ENCODE data around the gene SLIT3.
A peak's percentile ranks its signal among the peaks of the same experiment; 100 is the strongest.

The SLIT3 gene

DNA sequence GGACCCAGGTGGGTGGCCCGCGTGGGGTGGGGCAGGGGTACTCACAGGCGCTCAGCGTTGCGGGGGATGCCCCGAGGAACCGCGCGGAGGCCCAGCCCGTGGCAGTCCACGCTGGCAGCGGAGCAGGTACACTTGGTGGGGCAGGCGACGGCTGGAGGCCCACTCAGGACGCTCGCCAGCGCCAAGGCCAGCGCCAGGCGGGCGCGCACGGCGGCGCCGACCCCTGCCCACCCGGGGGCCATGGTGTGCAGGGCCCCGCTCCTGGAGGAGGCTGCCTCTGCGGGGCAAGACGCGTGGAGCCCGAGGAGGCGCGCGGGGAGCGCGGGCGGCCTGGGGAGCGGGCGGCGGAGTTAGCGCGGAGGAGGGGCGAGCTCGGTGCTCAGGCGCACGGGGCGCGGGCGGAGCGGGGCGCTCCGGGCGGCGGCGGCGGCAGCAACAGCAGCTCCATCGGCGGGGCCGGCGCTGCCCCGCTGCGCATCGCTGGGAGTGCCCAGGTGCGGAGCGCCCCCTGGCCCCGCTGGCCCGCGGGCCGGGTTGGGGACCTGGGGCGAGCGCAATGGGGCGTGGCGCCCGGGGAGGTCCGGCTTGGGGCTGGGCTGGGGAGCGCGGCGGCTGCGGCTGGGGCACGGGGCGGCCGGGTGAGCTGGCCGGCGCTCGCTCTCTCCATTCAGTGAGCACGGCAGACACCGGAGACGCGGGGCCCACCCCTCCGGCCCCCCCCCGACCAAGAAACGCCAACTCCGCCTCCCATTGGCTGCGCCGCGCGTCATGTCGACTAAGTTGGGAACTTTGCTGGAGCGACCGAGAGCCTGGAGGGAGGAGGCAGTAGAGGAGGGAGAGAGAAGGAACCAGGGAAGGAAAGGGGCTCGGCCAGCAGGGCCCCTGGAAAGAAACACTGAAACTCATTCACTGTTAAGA is at the start of gene SLIT3:
SLIT3 (minus strand) TSS at position 672 of the 918 bp plus-strand sequence; CDS start at position 242, 430 bp downstream.
- no peak for DNase-seq

DNA sequence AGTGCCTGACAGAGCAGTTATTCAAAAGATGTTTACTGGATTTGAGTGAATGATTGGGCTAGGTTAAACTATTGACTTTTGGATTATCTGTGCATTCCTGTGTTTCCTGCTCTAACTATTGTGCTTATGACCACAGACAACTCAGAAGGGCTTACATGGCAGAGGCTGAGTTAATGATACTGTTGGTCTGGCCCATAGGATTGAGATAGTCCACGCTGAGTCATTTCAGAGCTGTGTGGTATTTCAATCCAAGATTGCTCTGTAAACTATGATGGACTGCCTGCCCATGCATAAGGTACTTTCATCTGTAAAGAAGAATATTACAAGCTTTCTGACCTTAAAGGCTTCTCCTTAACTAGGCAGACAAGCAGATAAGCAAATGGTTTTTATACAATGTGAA is 49.1 kb upstream of the SLIT3 start:
- no peak for DNase-seq

DNA sequence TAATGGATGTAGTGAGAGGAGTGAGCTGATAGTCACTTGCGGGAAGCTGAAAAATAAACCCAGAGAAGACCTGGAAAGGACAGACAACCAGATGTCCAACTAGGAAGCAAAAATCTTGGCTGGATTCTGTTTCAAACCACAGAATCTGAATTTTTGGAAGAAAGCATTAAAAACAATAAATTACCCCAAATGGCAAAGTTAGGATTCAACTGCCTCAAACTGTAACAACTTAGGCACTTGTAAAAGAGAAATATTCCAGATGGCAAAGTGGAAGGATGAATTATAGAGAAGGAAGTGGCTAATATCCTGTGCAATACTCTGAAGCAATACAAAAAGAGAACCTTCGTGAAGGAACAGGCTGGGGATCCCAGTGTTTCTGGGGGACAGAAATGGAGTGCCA is 46.8 kb upstream of the SLIT3 start:
- DNase-seq: no peak

DNA sequence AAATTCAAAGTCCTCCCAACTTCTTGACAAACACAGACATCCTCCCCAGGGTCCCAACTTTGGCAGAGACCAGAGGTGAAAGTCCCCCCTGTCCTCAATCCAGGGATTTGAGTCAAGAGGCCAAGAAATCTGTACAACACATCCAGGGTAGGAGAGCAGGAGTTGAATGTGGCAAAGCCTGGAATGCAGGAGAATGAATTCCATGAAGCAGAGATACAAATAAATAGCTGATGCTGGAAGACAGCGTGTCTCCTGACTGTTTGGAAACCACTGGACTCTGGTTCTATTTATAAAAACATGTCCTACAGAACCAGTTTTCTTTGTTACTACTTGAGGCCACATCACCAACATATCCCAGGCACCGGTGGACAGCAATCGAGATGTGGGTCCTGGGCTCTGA is 43.7 kb upstream of the SLIT3 start:
- DNase-seq: no peak

DNA sequence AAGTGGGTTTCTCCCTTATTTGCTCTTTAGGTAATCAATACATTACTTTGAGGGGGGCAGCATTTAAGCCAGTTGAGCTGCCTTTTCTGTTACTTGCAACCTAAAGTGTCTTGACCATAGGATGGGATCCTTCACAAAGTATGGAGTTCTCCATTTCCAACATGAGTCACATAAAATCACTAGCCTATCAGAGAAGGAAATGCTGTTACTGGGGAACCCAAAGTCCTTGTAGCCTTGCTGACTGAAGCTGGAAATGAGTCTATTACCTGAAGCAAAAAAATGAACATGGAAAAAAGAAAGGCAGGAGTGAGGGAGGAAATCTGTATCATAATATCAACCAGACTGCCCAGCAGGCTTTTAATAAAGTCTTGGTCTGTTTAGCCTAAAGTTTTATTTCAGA is 42.8 kb upstream of the SLIT3 start:
- DNase-seq: no peak

DNA sequence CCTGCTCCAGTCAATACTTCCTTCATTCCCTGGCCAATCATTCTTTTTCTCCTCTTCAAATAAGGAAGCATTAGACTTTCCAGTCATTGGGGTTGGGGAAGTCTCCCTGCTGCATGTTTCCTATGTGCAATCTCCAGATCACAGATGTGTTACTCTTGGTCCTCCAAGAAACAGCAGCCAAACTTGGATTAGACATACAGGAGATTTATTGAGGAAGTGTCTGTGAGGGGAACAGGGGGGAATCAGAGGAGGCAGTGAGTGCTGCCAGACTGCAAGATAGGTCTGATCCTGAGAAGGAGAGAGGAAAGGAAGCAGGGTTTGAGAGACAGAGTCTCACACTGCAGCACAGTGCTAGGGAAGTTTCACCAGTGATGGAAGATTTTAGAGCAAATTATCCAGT is 40.6 kb upstream of the SLIT3 start:
- DNase-seq: no peak

DNA sequence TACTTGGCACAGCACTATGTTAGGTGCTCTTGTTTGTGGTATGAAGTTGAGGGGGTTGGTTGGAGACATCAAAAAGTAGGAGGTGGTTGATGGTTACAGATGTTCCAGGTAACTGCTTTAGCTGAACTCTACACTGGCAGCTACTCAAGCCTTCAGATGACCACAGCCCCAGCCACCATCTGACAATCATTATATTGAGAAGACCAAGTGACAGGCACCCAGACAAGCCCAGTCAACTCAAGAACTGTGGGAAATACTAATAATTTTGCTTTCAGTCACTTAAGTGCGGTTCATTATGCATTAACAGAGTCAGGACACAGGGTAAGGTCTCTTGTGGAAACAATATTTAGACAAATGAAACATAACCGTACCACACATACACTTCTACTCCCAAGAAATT is 38.9 kb upstream of the SLIT3 start:
- DNase-seq: no peak

DNA sequence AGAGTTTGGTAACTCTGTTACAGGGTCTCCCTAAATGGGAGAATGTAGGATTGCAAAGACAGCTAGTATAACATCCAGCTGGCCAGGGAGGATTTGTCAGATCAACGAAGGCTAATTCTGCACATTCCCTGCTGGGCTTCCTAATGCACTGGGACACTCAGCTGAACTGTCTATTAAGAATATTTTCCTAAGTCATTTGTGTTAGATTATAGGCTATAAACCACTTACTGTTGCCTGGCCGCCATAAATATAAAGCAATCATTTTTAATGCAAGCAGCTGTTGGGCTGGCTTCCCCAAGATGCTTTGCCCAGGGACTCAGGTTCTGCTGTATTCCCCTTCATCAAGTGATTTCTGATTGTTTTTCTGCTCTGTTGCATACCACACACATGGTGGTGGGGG is 35.3 kb upstream of the SLIT3 start:
- DNase-seq: no peak

DNA sequence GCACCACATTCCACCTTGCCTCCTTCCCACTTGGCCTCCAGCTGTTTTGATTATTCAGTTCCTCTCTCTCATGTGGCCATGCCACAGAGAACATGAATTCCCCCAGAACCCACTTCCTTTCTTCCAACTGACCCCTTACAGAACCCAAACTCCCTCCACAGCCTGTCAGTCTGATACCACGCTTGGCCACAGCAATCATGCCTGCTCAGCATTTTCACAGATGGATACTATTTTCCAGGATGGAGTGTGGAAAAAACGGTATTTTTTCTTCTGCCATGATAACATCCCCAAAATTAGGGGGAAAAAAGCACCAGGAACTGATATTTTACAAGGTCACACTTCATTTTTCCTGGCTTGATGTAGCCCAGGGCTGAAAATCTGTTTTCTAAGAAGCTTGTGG is 34.9 kb upstream of the SLIT3 start:
- DNase-seq: no peak

DNA sequence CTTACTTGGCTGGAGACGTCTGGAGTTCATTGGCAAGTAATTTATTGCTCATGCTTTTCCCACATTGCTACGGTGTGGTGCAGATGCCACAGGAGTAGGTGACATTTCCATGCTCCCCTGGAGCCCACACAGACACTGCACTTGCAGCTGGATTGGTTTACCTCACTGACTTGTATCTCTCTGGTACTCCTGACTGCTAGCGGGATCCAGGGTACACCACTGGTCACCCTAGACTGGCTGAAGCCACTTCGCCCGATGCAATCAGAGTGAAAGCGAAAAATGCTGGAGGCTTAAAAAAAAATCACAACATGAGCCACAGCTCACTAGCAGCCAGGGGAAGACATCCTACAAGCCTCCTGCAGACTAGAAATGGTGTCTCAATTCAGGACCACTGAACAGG is 32.6 kb upstream of the SLIT3 start:
- no peak for DNase-seq

DNA sequence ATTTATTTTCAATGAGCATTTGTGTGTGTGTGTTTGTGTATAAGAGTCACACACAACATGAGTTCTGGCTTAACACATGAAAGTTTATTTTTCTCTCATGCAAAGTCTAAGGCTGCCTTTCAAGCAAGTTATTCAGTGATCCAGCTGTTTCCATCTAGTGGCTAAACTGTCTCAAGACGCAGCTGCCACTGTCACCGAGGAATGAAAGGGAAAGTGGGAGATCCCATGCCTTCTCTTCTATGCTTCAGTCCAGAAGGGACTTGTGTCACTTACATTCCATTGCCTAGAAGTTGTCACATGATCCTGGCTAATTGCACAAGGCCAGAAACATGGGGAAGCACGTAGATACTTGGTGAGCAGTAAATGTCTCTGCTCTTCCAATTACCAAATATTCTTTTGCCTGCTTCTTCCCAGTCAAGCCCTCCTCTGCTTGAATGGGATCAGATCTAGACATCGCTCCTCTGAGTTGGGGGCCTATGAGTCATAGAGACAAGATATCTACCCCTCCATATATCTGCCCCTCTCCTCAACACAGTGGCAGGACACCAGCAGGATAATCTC is 30.4 kb upstream of the SLIT3 start:
- DNase-seq: no peak

DNA sequence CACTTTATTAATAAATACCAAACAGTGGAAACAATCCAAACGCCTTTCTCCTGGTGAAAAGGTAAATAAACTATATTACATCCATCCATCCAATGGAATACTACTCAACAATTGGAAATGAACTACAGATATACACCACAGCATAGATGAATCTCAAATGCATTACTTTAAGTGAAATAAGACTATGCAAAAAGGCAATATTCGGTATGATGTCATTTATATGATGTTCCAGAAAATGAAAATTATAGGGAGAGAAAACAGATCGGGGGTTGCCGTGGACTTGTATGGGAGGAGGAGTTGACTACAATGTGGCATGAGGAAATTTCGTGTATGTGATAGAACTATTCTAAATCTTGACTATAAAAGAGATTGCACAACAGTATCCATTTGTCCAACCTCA is 27.5 kb upstream of the SLIT3 start:
- no peak for DNase-seq

DNA sequence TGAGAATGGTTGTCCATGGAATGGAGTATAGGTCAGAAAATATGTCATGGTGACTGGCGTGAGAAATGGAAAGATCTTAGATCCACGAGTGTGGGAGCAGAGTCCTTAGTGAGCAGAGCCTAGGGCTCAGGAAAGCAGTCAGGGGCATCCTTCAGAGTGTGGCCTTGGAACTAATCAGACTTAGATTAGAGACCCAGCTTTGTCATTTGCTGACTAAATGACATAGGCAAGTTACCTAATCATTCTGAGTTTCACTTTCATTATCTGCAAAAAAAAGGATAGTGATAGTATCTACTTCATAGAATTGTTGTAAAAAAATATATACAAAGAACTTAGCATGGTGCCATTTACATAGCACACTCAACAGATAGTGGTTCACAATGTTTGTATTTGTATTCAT is 24.3 kb upstream of the SLIT3 start:
- no peak for DNase-seq

DNA sequence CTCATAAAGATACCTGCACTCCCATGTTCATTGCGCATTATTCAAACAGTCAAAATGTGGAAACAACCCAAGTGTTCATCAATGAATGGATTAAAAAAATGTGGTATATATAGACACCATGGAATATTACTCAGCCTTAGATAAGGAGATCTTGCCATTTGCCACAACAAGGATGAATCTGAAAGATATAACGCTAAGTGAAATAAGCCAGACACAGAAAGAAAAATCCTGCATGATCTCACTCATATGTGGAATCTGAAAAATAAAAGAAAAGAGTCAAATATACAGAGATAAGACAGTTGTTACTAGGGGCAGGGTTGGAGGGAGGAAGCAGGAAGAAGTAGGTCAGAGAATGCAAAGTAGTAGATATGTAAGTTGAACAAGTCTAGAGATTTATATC is 17.6 kb upstream of the SLIT3 start:
- DNase-seq: no peak

DNA sequence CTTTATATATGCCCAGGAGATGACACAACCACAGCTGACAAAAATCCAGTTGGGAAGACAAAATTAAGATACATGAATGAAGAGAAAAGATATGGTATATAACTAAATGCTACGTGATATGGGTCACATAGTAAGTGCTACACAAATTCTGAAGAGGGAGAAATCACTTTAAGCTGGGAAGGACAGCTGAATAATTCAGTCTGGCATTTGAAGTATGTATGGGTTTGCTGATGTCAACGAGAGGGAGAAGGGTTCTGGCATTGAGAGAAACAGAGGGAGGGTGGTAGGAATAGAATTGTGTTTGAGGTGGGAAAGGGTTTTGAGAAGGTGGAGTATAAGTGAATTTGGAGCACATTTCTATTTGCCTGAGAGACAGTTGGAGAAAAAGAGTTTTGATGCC is 6.7 kb upstream of the SLIT3 start:
- no peak for DNase-seq

DNA sequence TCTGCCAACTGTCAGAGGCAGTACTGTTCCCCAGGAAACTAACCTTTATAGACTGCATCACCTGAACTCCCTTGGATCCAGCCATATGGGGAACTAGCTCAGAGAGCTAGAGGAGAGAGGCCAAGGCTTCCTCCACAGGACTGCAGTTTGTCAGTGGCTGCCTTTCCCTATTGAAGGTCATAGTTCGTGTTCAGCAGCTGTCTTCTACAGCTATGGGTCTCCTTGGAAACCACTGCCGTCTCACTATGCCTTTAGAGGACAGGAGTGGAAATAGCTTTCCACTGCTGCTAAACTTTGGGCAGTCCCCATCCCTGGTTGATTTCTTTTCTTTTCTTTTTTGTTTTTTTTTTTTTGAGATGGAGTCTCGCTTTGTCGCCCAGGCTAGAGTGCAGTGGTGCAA is 4.4 kb upstream of the SLIT3 start:
- no peak for DNase-seq

DNA sequence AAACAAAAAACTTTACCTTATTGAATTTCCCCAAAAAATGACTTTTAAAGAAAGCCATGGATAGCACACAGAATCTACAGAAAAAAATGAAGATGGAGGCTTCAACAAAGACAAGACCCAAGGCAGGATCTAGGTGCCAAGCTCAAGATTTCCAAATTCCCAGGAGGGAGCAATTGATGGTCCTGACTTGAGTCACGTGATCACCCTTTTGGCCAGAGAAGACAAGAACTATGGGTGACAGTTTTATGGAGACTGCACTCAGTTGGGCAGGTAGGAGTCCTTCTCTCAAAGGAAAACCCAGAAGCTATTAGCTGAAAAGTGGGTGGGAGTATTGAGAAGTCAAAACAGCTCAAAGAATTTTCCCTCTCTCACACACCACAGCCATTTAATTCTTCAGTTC is 3.2 kb upstream of the SLIT3 start:
- DNase-seq: no peak

DNA sequence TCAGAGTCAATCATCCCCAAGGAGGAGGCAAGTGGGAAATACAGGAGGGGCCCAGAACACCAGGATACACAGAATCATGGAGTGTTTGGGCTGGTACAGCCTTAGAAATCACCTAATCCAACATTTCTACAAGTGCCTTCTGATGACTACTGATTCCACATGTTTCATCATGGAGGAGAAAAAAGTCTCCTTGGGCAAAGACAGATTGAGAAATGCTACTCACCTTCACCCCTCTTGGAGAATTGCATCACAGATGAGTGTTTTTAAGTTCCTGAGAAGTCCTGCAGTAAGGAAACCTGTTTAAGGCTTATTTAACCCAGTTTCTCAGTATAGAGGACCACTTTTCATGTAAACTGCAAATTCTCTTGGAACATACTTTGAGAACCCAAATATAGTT is 2.2 kb upstream of the SLIT3 start:
- no peak for DNase-seq

DNA sequence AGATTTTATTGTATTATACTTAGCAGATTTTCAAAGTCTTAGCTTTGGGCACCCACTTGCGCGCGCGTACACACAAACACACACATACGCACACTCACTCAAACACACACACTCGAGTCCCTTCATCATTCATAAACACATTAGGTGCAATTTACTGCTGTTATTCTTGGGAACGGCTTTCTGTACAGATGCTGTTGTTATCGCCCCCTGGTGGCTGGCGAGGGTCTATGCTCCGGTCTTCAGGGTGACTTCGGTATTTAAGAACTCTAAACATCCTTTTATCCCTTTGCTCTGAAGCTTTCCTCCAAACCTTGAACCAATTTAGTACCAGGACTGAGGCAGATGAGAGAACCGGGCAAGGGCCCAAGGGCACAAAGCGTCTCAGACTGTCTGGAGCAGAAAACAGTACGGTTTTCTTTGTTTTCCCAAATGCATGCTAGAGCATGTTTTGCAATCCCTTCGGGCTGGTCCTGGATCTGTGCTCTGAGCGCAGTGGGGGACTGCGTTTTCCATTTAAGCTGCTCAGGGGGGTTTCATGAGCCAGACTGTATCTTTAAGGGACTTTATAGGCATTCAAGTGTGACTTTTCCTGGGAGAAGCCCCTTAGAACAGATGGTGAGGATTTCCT is 1.7 kb upstream of the SLIT3 start:
- peak; percentile 29 for DNase-seq

DNA sequence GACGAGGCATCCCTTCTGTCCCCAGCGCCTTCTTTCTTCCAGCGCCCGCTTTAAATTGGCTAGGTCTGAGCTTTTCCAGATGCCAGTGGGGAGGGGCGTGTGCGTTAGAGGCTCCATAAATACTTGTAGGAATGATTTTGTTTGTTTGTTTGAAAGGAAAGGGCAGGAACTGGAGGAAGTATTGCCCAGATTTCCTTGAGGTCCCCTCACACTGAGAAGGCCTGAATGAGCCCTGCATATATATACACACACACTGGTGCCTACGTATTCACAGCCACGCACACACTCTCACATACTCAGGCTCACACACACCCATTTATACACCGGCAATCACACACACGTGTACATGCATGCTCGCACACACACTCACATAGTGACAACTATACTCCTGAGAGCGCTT is 1.0 kb upstream of the SLIT3 start:
- DNase-seq: no peak

DNA sequence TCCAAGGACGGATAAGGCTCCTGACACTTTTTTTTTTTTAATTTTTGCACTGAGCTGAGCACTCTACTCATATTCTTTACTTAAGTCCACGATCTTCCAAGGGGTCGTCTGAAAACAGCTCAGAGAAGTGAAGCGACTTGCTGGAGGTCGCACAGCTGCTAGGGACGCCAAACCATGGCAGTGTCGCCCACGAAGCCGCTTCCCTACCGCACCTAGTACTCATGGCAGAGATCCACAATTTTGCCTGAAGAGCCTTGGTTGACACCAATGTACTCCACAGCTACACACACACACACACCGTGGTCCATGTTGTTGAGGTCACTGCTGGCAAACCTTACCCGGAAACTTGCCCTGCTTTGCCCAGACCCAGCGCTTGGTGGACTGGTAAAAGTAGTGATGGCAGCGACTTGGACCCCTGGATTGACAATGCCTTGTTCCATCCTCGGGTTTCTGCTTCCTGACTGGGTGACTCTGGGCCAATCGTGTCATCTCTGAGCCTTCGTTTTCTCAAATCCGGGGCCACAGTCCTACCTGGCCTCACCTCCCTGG is 521 bp upstream of the SLIT3 start:
- no peak for DNase-seq

DNA sequence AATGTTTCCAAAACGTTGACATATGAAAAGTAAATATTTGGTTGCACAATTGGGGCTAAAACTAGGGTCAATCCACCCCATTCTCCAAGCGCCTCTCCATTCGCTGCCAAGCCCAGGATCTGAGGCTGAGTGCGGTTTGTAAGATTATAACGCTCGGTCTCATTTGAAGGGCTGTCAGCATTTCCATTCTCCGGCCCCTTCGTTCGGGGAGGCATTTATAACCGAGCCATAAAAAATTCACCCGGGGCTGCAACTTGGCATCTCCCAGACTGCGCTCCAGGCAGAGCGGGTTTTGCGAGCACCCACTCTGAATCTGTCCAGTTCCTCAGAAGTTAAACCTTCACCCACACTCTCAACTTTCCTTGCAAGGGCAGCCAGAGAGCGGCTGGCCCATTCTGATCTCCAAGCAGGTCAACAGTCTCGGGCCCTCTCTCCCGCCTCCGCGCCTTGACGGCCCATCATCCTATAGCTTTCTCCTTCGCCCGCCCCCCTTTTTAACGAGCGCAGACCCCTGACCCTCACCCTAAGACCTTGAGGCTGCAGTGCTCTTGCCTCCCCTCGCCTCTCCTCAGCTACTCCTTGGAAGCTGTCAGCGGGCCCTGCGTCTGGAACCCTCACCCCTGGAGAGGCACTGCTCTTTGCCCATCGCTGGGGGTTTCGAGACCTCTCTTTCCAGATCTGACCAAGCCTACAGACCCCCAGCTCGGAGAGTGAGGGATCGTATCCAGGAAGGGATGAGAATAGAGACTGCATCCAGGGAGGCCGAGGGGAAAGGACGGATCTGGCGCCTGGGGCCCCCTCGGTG is 1.1 kb downstream of the SLIT3 start:
- no peak for DNase-seq

DNA sequence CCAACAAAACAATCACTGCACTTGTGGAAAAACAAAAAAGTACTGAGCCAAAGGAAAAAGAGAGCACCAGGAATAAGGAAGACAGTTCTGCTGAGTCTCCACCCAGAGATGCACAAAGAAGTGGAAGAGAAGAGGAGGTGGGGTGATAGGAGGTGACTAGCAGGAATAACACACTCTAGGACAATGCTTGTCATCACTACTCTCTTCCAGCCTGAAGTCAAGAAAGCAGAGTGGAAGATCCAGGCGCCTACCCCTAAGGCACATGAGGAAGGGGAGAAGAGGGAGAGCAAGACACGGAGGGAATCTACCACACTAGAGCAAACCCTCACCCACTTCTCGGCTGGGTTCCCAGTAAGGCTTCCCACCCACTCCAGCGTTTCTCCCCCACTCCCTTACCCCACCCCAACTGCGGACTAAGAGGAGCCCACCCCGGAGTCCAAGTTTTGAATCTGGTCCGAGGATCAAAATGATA is 1.7 kb downstream of the SLIT3 start:
- DNase-seq: no peak

Data from NK-92 treated with Interleukin-12 subunit alpha and Interleukin-12 subunit beta, amount 100 ng/mL, for 24 hours (cell line).